B cell (primary cell): Measurements from ENCODE around the gene PTPN20. TPM values are rescaled to one million over a fixed set of nuclear protein-coding genes. Genes with fewer than 3 reads are reported as not detected.

Experiments used
- ATAC-seq: fragments of 200-7000 bp; cut with Tn5 transposase; one replicate; pipeline ENCODE4 v1.10.0; 2021; ENCODE audit warnings: low read depth, mild to moderate bottlenecking, moderate number of reproducible peaks, moderate library complexity
- CTCF ChIA-PET: fragments of 350-600 bp; sonication (Branson Sonifier 250); formaldehyde crosslinking; loops from one replicate; lab custom pipeline; 2021; ENCODE audit warnings: antibody characterized with exemption, inconsistent platforms; lab: Charles Lee
- POLR2A ChIA-PET: fragments of 350-600 bp; sonication (Branson Sonifier 250); formaldehyde crosslinking; loops from one replicate; lab custom pipeline; 2021; ENCODE audit warnings: antibody characterized with exemption; lab: Charles Lee
- DNase-seq: peaks from one replicate; pipeline ENCODE4 v3.0.0; 2013
- H2AFZ ChIP-seq: 2 replicates; pipeline ENCODE4 v1.6.1; 2012; ENCODE audit warnings: mild to moderate bottlenecking, low read depth, low read length; ENCODE audit not compliant: insufficient read depth, poor library complexity, severe bottlenecking
- H3K27ac ChIP-seq, 2 donors: 1 replicate in 1 of 2; 2 replicates in 1 of 2; pipeline ENCODE4 v1.5.1; 2012 to 2013; ENCODE audit warnings: low read length in 2 of 2, mild to moderate bottlenecking in 2 of 2, moderate library complexity in 1 of 2
- H3K27me3 ChIP-seq, 4 experiments: fragments of 200-600 bp in 1 of 4; sonication (generic) in 1 of 4; replicated peaks in 1 of 4; 1 replicate in 2 of 4; 2 replicates in 2 of 4; pipeline versions ENCODE4 v1.6.1 to v1.7.0; 2013 to 2016; ENCODE audit warnings: low read length in 3 of 4, mild to moderate bottlenecking in 2 of 4, mixed read lengths in 1 of 4, moderate library complexity in 1 of 4; ENCODE audit not compliant: insufficient read depth in 4 of 4, control insufficient read depth in 3 of 4; ENCODE audit errors: control extremely low read depth in 1 of 4
- H3K36me3 ChIP-seq, 2 experiments: replicated peaks in 1 of 2; 1 replicate in 1 of 2; 2 replicates in 1 of 2; pipeline versions ENCODE4 v1.6.1 to v1.7.1; 2013; ENCODE audit warnings: low read length in 1 of 2; ENCODE audit not compliant: insufficient read depth in 2 of 2, control insufficient read depth in 1 of 2; ENCODE audit errors: control extremely low read depth in 1 of 2, extremely low read depth in 1 of 2
- H3K4me1 ChIP-seq, 2 donors: fragments of 200-600 bp in 1 of 2; sonication (generic) in 1 of 2; 1 replicate in 1 of 2; 2 replicates in 1 of 2; pipeline versions ENCODE4 v1.5.1 to v1.6.1; 2013 to 2017; ENCODE audit warnings: low read length in 2 of 2; ENCODE audit not compliant: control insufficient read depth in 2 of 2, insufficient read depth in 2 of 2
- H3K4me2 ChIP-seq: replicated peaks from 2 replicates; pipeline ENCODE3; 2012; ENCODE audit warnings: mild to moderate bottlenecking, low read depth, low read length; ENCODE audit not compliant: poor library complexity, severe bottlenecking
- H3K4me3 ChIP-seq, 5 experiments: fragments of 200-600 bp in 1 of 5; sonication (generic) in 1 of 5; 1 replicate in 3 of 5; 2 replicates in 2 of 5; pipeline versions ENCODE4 v1.5.1 to v1.7.0; 2011 to 2016; ENCODE audit warnings: low read length in 4 of 5, mild to moderate bottlenecking in 4 of 5, low read depth in 2 of 5, control low read depth in 1 of 5, moderate library complexity in 1 of 5; ENCODE audit not compliant: insufficient read depth in 1 of 5; ENCODE audit errors: control extremely low read depth in 1 of 5, extremely low read depth in 1 of 5
- H3K79me2 ChIP-seq: fragments of 200-600 bp; sonication (generic); one replicate; pipeline ENCODE4 v1.6.0; 2016; ENCODE audit warnings: low read length; ENCODE audit not compliant: control insufficient read depth, insufficient read depth
- H3K9ac ChIP-seq: fragments of 200-600 bp; sonication (generic); 2 replicates; pipeline ENCODE4 v1.6.1; 2017; ENCODE audit warnings: mild to moderate bottlenecking, low read length, moderate library complexity
- H3K9me3 ChIP-seq, 3 donors: one replicate each; pipeline versions ENCODE4 v1.6.1 to v1.7.1; 2013; ENCODE audit warnings: low read length in 2 of 3; ENCODE audit not compliant: control insufficient read depth in 2 of 3, insufficient read depth in 1 of 3; ENCODE audit errors: control extremely low read depth in 1 of 3
- H4K20me1 ChIP-seq: 2 replicates; pipeline ENCODE4 v1.6.0; 2012; ENCODE audit warnings: mild to moderate bottlenecking, low read length; ENCODE audit not compliant: insufficient read depth, control insufficient read depth, poor library complexity, severe bottlenecking
- H3K27ac Mint-ChIP-seq: one replicate; pipeline ENCODE4 v1.8.0; 2021; ENCODE audit warnings: mixed read lengths
- H3K27me3 Mint-ChIP-seq: one replicate; pipeline ENCODE4 v1.8.0; 2021; ENCODE audit warnings: mixed read lengths
- H3K4me1 Mint-ChIP-seq: one replicate; pipeline ENCODE4 v1.8.0; 2021; ENCODE audit warnings: mixed read lengths
- H3K4me3 Mint-ChIP-seq: one replicate; pipeline ENCODE4 v1.8.0; 2021; ENCODE audit warnings: mixed read lengths
- H3K9me3 Mint-ChIP-seq: one replicate; pipeline ENCODE4 v1.8.0; 2022; ENCODE audit warnings: mixed read lengths; ENCODE audit not compliant: insufficient read depth
- EZH2 ChIP-seq: IDR thresholded peaks from 2 replicates; pipeline ENCODE4 v1.6.1; 2012; ENCODE audit warnings: borderline replicate concordance, low read depth, mild to moderate bottlenecking, moderate library complexity, low read length; ENCODE audit not compliant: insufficient read depth, poor library complexity, severe bottlenecking
- WGBS: methylation state at CpG from one replicate; pipeline ENCODE4 v1.1.5; 2013; ENCODE audit warnings: missing lambda C conversion rate; ENCODE audit not compliant: insufficient coverage; 5-methylcytosine and 5-hydroxymethylcytosine counted together
- intact Hi-C: fragments of 100-400 bp; cut with micrococcal nuclease; formaldehyde crosslinking; loops from one replicate; pipeline ENCODE4 v1.10.0; 2022
- polyA plus RNA-seq: library from polyadenylated mRNA; depleted of rRNA; stranded (reverse); fragments of >200 nt; gene quantifications from 2 replicates; pipeline ENCODE4 v1.2.3, GENCODE V29; 2012
- total RNA-seq, 2 donors: library from RNA; stranded (reverse); fragments of 120-200 nt in 1 of 2; gene quantifications; 1 replicate in 1 of 2; 2 replicates in 1 of 2; pipeline versions ENCODE4 v1.2.3 to v1.2.4, GENCODE V29; 2013 to 2022
- TF ChIP-seq, protein P1 (sequence below): fragments of 200-600 bp; IDR thresholded peaks from one replicate; pipeline ENCODE4 v1.8.0; 2022; ENCODE audit warnings: antibody characterized with exemption, mild to moderate bottlenecking

The PTPN20 gene
- total and polyA plus RNA-seq, 2 donors (not counting 1 experiment from before 2014, with no cell fraction given) = 0.24 to 4.2 TPM

DNA sequence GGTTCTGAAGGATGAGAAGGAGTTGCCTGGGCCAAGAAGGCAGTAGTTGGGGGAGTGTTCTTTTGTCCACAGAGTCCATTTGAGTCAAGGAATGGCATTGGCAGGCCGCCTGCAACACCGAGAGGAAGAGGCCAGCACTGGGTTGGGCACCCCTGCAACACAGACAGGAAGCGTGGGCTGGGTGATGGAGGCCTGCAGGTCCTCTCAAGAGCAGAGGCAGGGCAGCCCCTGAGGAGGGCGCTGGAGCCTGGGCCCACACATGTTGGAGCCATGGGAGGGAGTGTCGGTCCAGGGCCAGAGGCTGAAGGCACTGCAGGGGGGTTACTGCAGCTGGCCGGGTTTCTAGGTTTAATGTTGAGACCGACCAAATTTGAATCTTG lies 137.3 kb downstream of the PTPN20 start:
- ChIA-PET CTCF (interaction anchor here (1.0 to 9.0 kb wide), 12 partner anchors 10 to 294 kb away, joined by 3 to 201 read pairs (median 6); no protein-coding TSS in a partner anchor), POLR2A (no interaction called here)
- H3K4me3 ChIP-seq = no peak overlapping the region
- H4K20me1 ChIP-seq = no peaks in the 10 kb centered on the region
- intact Hi-C loops = no loop called here
- TF ChIP-seq EZH2 = no peak
- TF ChIP-seq, protein P1, sequence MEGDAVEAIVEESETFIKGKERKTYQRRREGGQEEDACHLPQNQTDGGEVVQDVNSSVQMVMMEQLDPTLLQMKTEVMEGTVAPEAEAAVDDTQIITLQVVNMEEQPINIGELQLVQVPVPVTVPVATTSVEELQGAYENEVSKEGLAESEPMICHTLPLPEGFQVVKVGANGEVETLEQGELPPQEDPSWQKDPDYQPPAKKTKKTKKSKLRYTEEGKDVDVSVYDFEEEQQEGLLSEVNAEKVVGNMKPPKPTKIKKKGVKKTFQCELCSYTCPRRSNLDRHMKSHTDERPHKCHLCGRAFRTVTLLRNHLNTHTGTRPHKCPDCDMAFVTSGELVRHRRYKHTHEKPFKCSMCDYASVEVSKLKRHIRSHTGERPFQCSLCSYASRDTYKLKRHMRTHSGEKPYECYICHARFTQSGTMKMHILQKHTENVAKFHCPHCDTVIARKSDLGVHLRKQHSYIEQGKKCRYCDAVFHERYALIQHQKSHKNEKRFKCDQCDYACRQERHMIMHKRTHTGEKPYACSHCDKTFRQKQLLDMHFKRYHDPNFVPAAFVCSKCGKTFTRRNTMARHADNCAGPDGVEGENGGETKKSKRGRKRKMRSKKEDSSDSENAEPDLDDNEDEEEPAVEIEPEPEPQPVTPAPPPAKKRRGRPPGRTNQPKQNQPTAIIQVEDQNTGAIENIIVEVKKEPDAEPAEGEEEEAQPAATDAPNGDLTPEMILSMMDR = no peak
- no peak overlapping the region for H3K9ac ChIP-seq
- no peaks in the 10 kb centered on the region for H3K27me3 ChIP-seq
- H3K27me3 Mint-ChIP-seq = peaks cover 3% of the 10 kb centered on the region
- DNase-seq (no peak), ATAC-seq (no peak)
- H3K4me2 ChIP-seq = no peak overlapping the region
- no peaks in the 10 kb centered on the region for H3K36me3 ChIP-seq
- H3K9me3 ChIP-seq = no peaks in the 10 kb centered on the region
- no peak overlapping the region for H3K27ac Mint-ChIP-seq
- H3K4me3 Mint-ChIP-seq = no peak overlapping the region
- no peaks in the 10 kb centered on the region for H3K4me1 ChIP-seq
- WGBS = 82% methylated on average over 7 of the region's 7 CpGs
- no peaks in the 10 kb centered on the region for H3K4me1 Mint-ChIP-seq
- no peaks in the 10 kb centered on the region for H3K79me2 ChIP-seq
- H2AFZ ChIP-seq = no peak overlapping the region
- H3K27ac ChIP-seq = no peak overlapping the region
- H3K9me3 Mint-ChIP-seq = no peaks in the 10 kb centered on the region

GRCh38 chr10:47049056-47049851 lies 138.0 kb downstream of the PTPN20 start:
- no peaks in the 10 kb centered on the region for H3K4me1 ChIP-seq
- H3K27me3 ChIP-seq = no peaks in the 10 kb centered on the region
- H3K27me3 Mint-ChIP-seq = peaks cover 3% of the 10 kb centered on the region
- H3K9me3 Mint-ChIP-seq = no peaks in the 10 kb centered on the region
- 83% methylated on average over 4 of the region's 6 CpGs for WGBS
- no peaks in the 10 kb centered on the region for H3K36me3 ChIP-seq
- DNase-seq (no peak), ATAC-seq (no peak)
- H2AFZ ChIP-seq = no peak overlapping the region
- ChIA-PET CTCF (interaction anchor here (0.6 to 9.0 kb wide), 9 partner anchors 10 to 291 kb away, joined by 3 to 201 read pairs (median 8); no protein-coding TSS in a partner anchor), POLR2A (no interaction called here)
- H3K9ac ChIP-seq = no peak overlapping the region
- TF ChIP-seq EZH2 = no peak
- TF ChIP-seq, protein P1 = no peak
- no peaks in the 10 kb centered on the region for H4K20me1 ChIP-seq
- no peak overlapping the region for H3K4me2 ChIP-seq
- no peak overlapping the region for H3K4me3 ChIP-seq
- no peak overlapping the region for H3K4me3 Mint-ChIP-seq
- intact Hi-C loops = no loop called here
- no peak overlapping the region for H3K27ac ChIP-seq
- H3K27ac Mint-ChIP-seq = no peak overlapping the region
- no peaks in the 10 kb centered on the region for H3K4me1 Mint-ChIP-seq
- no peaks in the 10 kb centered on the region for H3K79me2 ChIP-seq
- H3K9me3 ChIP-seq = no peaks in the 10 kb centered on the region
